Epithelial cell of esophagus (primary cell): Measurements from ENCODE around the gene MANF.
"Not testable (repeated sequence)": the region's sequence is repeated elsewhere in the genome, so short reads cannot be mapped to it uniquely, and the experiment has no call there.

Experiments
- DNase-seq: peaks from one replicate; pipeline ENCODE4 v3.0.0; 2010; ENCODE audit warnings: low read depth
- H3K4me3 ChIP-seq: 2 replicates; pipeline ENCODE4 v1.5.1; 2011; ENCODE audit warnings: mild to moderate bottlenecking, low read length, control low read depth
- CTCF ChIP-seq: IDR thresholded peaks from 2 replicates; pipeline ENCODE4 v1.5.1; 2011; ENCODE audit warnings: low read depth, mild to moderate bottlenecking, low read length, control low read depth, inconsistent platforms; ENCODE audit not compliant: insufficient read depth; ENCODE audit errors: missing control alignments

MANF gene

DNA sequence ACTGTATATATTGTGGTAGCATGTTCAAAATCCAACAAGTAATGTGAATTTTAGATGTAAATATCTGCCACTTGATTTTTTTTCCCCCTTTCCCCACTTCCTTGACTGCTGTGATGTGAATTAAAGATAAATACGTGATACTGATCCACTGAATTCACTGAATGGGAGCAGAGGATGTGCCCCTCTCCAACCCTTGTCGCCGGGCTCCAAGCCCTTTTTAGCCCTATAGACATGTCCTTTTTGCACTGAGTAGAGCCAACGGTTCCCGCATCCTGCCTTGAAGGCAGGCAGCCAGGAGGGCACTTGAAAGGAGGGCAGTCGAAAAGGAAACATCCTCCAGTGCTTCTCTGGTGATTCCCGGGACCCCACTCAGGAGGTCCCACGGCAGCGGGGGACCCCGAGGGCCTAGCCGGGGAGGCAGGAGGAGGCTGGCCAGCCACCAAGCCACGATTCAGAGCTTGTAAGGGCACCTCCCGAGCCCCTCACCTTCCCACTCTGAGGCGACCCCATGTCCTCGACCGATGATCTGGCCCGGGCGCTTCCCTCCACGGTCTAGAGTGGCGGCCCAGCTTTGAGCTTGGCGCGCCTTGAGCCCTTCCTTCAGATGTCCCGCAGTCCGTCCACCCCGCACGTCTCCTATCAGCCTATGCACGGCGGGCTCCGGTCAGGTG lies 901 bp upstream of the MANF start:
- no peak for DNase-seq
- TF ChIP-seq CTCF, result no peak
- H3K4me3 ChIP-seq, result peak overlapping the region; percentile 98

- TF ChIP-seq CTCF, result no peak
- no peak for DNase-seq
- peak overlapping the region; percentile 81 for H3K4me3 ChIP-seq
These were observed 565 bp downstream of the MANF start for GRCh38 chr3:51385621-51386091.

DNA sequence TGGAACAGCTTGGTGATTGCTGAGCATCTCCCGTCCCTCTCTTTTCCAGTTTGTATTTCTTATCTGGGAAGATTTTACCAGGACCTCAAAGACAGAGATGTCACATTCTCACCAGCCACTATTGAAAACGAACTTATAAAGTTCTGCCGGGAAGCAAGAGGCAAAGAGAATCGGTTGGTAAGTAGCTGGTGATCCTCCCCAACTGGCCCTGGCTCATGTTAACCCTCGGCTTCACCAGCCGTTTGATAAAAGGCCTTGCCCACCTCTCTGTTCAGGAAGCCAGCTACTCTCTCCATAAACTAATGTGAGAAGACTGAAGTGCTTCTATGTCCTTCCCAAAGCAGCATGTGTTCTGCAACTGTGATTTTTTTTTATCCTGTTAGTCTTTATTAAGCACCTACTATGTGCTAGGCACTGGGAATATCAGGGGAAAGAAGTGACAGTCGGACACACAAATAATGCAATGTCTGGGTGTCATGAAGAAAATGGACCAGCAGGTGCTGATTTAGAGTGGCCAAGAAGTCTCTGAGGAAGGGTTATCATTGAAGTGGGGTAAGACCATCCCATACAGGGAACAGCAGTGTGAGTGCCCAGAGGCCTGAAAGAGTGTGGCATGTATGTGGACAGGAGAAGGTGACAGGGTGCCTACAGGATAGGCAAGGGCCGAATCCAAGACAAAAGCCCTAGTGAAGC lies 1.2 kb downstream of the MANF start:
- H3K4me3 ChIP-seq, result peak overlapping the region; percentile 81
- no peak for TF ChIP-seq CTCF
- DNase-seq, result no peak

GRCh38 chr3:51386852-51387229 lies 1.8 kb downstream of the MANF start:
- TF ChIP-seq CTCF, result no peak
- no peak for DNase-seq
- peak overlapping the region; percentile 81 for H3K4me3 ChIP-seq

DNA sequence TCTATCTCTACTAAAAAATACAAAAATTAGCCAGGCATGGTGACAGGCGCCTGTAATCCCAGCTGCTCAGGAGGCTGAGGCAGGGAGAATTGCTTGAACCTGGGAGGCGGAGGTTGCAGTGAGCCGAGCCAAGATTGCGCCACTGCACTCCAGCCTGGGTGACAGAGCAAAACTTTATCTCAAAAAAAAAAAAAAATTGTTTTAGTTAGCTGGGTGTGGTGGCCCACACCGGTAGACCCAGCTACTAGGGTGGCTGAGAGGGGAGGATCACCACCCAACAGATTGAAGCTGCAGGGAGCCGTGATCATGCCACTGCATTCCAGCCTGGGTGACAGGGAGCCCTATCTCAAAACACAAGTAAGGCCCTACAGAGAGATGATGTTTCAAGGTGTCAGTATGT lies 2.2 kb downstream of the MANF start:
- not testable (repeated sequence) for DNase-seq, H3K4me3 ChIP-seq

- peak; percentile 79 for TF ChIP-seq CTCF
- peak overlapping the region; percentile 17 for H3K4me3 ChIP-seq
- DNase-seq, result peak; percentile 94
These were observed 3.4 kb downstream of the MANF start for GRCh38 chr3:51388286-51389029.

DNA sequence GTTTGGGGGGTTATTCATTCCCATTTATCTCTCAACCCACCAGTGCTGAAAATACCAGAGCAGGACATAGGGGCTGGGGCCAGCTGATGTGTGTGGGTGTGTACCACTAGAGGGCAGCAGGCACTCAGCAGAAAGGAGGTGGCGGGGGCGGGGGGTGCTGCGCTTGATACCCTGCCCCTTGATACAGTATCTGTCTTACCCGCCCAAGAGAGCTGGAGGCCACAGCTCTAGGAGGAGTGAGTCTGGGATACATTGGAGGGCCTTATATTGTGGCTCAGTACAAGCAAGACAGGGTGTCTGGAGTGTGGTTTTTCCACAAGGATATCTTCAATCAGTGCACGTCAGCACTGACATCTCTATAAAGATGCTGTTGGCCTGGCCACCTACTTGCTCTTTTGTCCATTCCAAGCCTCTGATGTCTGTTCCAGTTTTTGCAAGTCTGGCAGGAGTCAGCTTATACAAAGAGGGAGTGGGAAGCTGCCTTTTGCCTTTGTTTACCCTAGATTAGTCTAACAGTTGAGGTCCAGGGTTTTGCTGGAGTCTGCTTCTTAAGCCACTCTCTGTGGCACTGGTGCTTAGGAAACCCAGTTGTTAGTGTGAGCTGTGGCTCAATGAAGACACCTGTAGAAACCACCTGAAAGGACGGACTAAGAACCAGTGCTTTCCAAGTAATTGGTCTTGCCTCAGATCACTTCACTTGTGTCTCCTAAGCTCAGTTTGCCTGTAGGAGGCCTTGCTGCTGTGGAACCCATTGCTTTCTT lies 4.5 kb downstream of the MANF start:
- TF ChIP-seq CTCF, result peak; percentile 74
- DNase-seq, result peak; percentile 61
- H3K4me3 ChIP-seq, result no peak overlapping the region
